Measurements from ENCODE around the gene CHD2.
A peak's percentile ranks its signal among the peaks of the same experiment; 100 is the strongest.

Gene CHD2

GRCh38 chr15:93066224-93066681 is 166.1 kb downstream of the CHD2 start:
- peak overlapping the region; percentile 76 for H3K27ac ChIP-seq (ENCODE audit: low read length)
- no peaks in the 10 kb centered on the region for H3K9me3 ChIP-seq (ENCODE audit: control insufficient read depth in 1 of 2, low read length in 2 of 2)
- H3K4me3 ChIP-seq (ENCODE audit: low read depth in 1 of 2, low read length in 2 of 2): no peak overlapping the region
- peaks cover 5 to 6% of the 10 kb centered on the region in 2 donors for H3K36me3 ChIP-seq (ENCODE audit: control insufficient read depth in 1 of 2, insufficient read depth in 2 of 2, low read length in 2 of 2)
- peaks cover 16 to 44% of the 10 kb centered on the region in 2 donors for H3K4me1 ChIP-seq (ENCODE audit: control insufficient read depth in 1 of 2, insufficient read depth in 2 of 2, low read length in 2 of 2)
- H3K27me3 ChIP-seq (ENCODE audit: low read depth, low read length): peaks cover 2% of the 10 kb centered on the region

- peak overlapping the region; percentile 76 for H3K27ac ChIP-seq (ENCODE audit: low read length)
- peaks cover 16 to 42% of the 10 kb centered on the region in 2 donors for H3K4me1 ChIP-seq (ENCODE audit: control insufficient read depth in 1 of 2, insufficient read depth in 2 of 2, low read length in 2 of 2)
These were observed 166.9 kb downstream of the CHD2 start for GRCh38 chr15:93066834-93067648.

GRCh38 chr15:93067649-93068085 is 167.5 kb downstream of the CHD2 start:
- Histone ChIP-seq H3K9me3 (ENCODE audit: control insufficient read depth in 1 of 2, low read length in 2 of 2) (no peaks in the 10 kb centered on the region), H3K36me3 (ENCODE audit: control insufficient read depth in 1 of 2, insufficient read depth in 2 of 2, low read length in 2 of 2) (peaks cover 5 to 6% of the 10 kb centered on the region in 2 donors), H3K27me3 (ENCODE audit: low read depth, low read length) (peaks cover 10% of the 10 kb centered on the region), H3K27ac (ENCODE audit: low read length) (peak overlapping the region; percentile 76), H3K4me1 (ENCODE audit: control insufficient read depth in 1 of 2, insufficient read depth in 2 of 2, low read length in 2 of 2) (peaks cover 16 to 38% of the 10 kb centered on the region in 2 donors), H3K4me3 (ENCODE audit: low read depth in 1 of 2, low read length in 2 of 2) (peak overlapping the region; percentile 40 to 81)

More at GRCh38 chr15:93066834-93067648, 166.9 kb downstream of the CHD2 start:
- H3K36me3 ChIP-seq (ENCODE audit: control insufficient read depth in 1 of 2, insufficient read depth in 2 of 2, low read length in 2 of 2): peaks cover 5 to 6% of the 10 kb centered on the region in 2 donors
- H3K4me3 ChIP-seq (ENCODE audit: low read depth in 1 of 2, low read length in 2 of 2): peak overlapping the region in 1 of 2 donors; percentile 81
- peaks cover 9% of the 10 kb centered on the region for H3K27me3 ChIP-seq (ENCODE audit: low read depth, low read length)
- no peaks in the 10 kb centered on the region for H3K9me3 ChIP-seq (ENCODE audit: control insufficient read depth in 1 of 2, low read length in 2 of 2)

- Histone ChIP-seq H3K4me1 (ENCODE audit: control insufficient read depth in 1 of 2, insufficient read depth in 2 of 2, low read length in 2 of 2) (peaks cover 16 to 38% of the 10 kb centered on the region in 2 donors), H3K27me3 (ENCODE audit: low read depth, low read length) (peaks cover 12% of the 10 kb centered on the region), H3K36me3 (ENCODE audit: control insufficient read depth in 1 of 2, insufficient read depth in 2 of 2, low read length in 2 of 2) (peaks cover 5 to 6% of the 10 kb centered on the region in 2 donors), H3K4me3 (ENCODE audit: low read depth in 1 of 2, low read length in 2 of 2) (peak overlapping the region; percentile 40 to 81), H3K27ac (ENCODE audit: low read length) (peak overlapping the region; percentile 76), H3K9me3 (ENCODE audit: control insufficient read depth in 1 of 2, low read length in 2 of 2) (no peaks in the 10 kb centered on the region)
These were observed 168.6 kb downstream of the CHD2 start for GRCh38 chr15:93068581-93069199.

GRCh38 chr15:93070132-93070531 is 170.0 kb downstream of the CHD2 start:
- peak overlapping the region; percentile 90 for H3K27ac ChIP-seq (ENCODE audit: low read length)
- peaks cover 21% of the 10 kb centered on the region for H3K27me3 ChIP-seq (ENCODE audit: low read depth, low read length)
- H3K4me3 ChIP-seq (ENCODE audit: low read depth in 1 of 2, low read length in 2 of 2): peak overlapping the region; percentile 70 to 81
- no peaks in the 10 kb centered on the region for H3K9me3 ChIP-seq (ENCODE audit: control insufficient read depth in 1 of 2, low read length in 2 of 2)
- peaks cover 8 to 26% of the 10 kb centered on the region in 2 donors for H3K4me1 ChIP-seq (ENCODE audit: control insufficient read depth in 1 of 2, insufficient read depth in 2 of 2, low read length in 2 of 2)
- peaks cover 0 to 5% of the 10 kb centered on the region in 2 donors for H3K36me3 ChIP-seq (ENCODE audit: control insufficient read depth in 1 of 2, insufficient read depth in 2 of 2, low read length in 2 of 2)

GRCh38 chr15:93070551-93071296 is 170.6 kb downstream of the CHD2 start:
- Histone ChIP-seq H3K27ac (ENCODE audit: low read length) (peak overlapping the region; percentile 90), H3K9me3 (ENCODE audit: control insufficient read depth in 1 of 2, low read length in 2 of 2) (no peaks in the 10 kb centered on the region), H3K4me3 (ENCODE audit: low read depth in 1 of 2, low read length in 2 of 2) (peak overlapping the region; percentile 70 to 81), H3K27me3 (ENCODE audit: low read depth, low read length) (peaks cover 21% of the 10 kb centered on the region), H3K4me1 (ENCODE audit: control insufficient read depth in 1 of 2, insufficient read depth in 2 of 2, low read length in 2 of 2) (peaks cover 8 to 20% of the 10 kb centered on the region in 2 donors), H3K36me3 (ENCODE audit: control insufficient read depth in 1 of 2, insufficient read depth in 2 of 2, low read length in 2 of 2) (peaks cover 0 to 3% of the 10 kb centered on the region in 2 donors)

GRCh38 chr15:93071469-93071936 is 171.4 kb downstream of the CHD2 start:
- Histone ChIP-seq H3K36me3 (ENCODE audit: control insufficient read depth in 1 of 2, insufficient read depth in 2 of 2, low read length in 2 of 2) (no peaks in the 10 kb centered on the region), H3K9me3 (ENCODE audit: control insufficient read depth in 1 of 2, low read length in 2 of 2) (no peaks in the 10 kb centered on the region), H3K27ac (ENCODE audit: low read length) (peak overlapping the region; percentile 90), H3K27me3 (ENCODE audit: low read depth, low read length) (peaks cover 21% of the 10 kb centered on the region), H3K4me1 (ENCODE audit: control insufficient read depth in 1 of 2, insufficient read depth in 2 of 2, low read length in 2 of 2) (peaks cover 8 to 16% of the 10 kb centered on the region in 2 donors), H3K4me3 (ENCODE audit: low read depth in 1 of 2, low read length in 2 of 2) (peak overlapping the region; percentile 70 to 81)

GRCh38 chr15:93072011-93072410 is 171.9 kb downstream of the CHD2 start:
- no peaks in the 10 kb centered on the region for H3K9me3 ChIP-seq (ENCODE audit: control insufficient read depth in 1 of 2, low read length in 2 of 2)
- H3K4me3 ChIP-seq (ENCODE audit: low read depth in 1 of 2, low read length in 2 of 2): peak overlapping the region; percentile 70 to 81
- H3K36me3 ChIP-seq (ENCODE audit: control insufficient read depth in 1 of 2, insufficient read depth in 2 of 2, low read length in 2 of 2): no peaks in the 10 kb centered on the region
- H3K27ac ChIP-seq (ENCODE audit: low read length): peak overlapping the region; percentile 90
- peaks cover 21% of the 10 kb centered on the region for H3K27me3 ChIP-seq (ENCODE audit: low read depth, low read length)
- H3K4me1 ChIP-seq (ENCODE audit: control insufficient read depth in 1 of 2, insufficient read depth in 2 of 2, low read length in 2 of 2): peaks cover 8 to 14% of the 10 kb centered on the region in 2 donors

GRCh38 chr15:93072411-93073394 is 172.6 kb downstream of the CHD2 start:
- Histone ChIP-seq H3K4me1 (ENCODE audit: control insufficient read depth in 1 of 2, insufficient read depth in 2 of 2, low read length in 2 of 2) (peaks cover 3 to 10% of the 10 kb centered on the region in 2 donors), H3K27me3 (ENCODE audit: low read depth, low read length) (peaks cover 21% of the 10 kb centered on the region), H3K4me3 (ENCODE audit: low read depth in 1 of 2, low read length in 2 of 2) (peak overlapping the region; percentile 70 to 81), H3K9me3 (ENCODE audit: control insufficient read depth in 1 of 2, low read length in 2 of 2) (no peaks in the 10 kb centered on the region), H3K36me3 (ENCODE audit: control insufficient read depth in 1 of 2, insufficient read depth in 2 of 2, low read length in 2 of 2) (no peaks in the 10 kb centered on the region), H3K27ac (ENCODE audit: low read length) (peak overlapping the region; percentile 90)

GRCh38 chr15:93073465-93073952 is 173.4 kb downstream of the CHD2 start:
- H3K4me3 ChIP-seq (ENCODE audit: low read depth in 1 of 2, low read length in 2 of 2): peak overlapping the region; percentile 30 to 81
- H3K36me3 ChIP-seq (ENCODE audit: control insufficient read depth in 1 of 2, insufficient read depth in 2 of 2, low read length in 2 of 2): no peaks in the 10 kb centered on the region
- H3K27me3 ChIP-seq (ENCODE audit: low read depth, low read length): peaks cover 21% of the 10 kb centered on the region
- H3K9me3 ChIP-seq (ENCODE audit: control insufficient read depth in 1 of 2, low read length in 2 of 2): no peaks in the 10 kb centered on the region
- H3K4me1 ChIP-seq (ENCODE audit: control insufficient read depth in 1 of 2, insufficient read depth in 2 of 2, low read length in 2 of 2): peaks cover 0 to 12% of the 10 kb centered on the region in 2 donors
- H3K27ac ChIP-seq (ENCODE audit: low read length): peak overlapping the region; percentile 51

All from muscle layer of duodenum (tissue), 2 donors.